ENCODE data around the gene ARL2BP.
"Not testable (repeated sequence)": the region's sequence is repeated elsewhere in the genome, so short reads cannot be mapped to it uniquely, and the experiment has no call there.

Gene ARL2BP

GRCh38 chr16:57244767-57245471, at the start of gene ARL2BP:
ARL2BP (plus strand) TSS chr16:57245259; CDS start chr16:57245368, 109 bp downstream.
- DNase-seq = peak; percentile 98

- DNase-seq = no peak
Measured at GRCh38 chr16:57196286-57196685, 48.8 kb upstream of the ARL2BP start.

GRCh38 chr16:57196753-57197152, 48.3 kb upstream of the ARL2BP start:
- no peak for DNase-seq

- not testable (repeated sequence) for DNase-seq
Measured at GRCh38 chr16:57200321-57200720, 44.7 kb upstream of the ARL2BP start.

- not testable (repeated sequence) for DNase-seq
Measured at GRCh38 chr16:57200926-57201325, 44.1 kb upstream of the ARL2BP start.

- no peak for DNase-seq
Measured at GRCh38 chr16:57202095-57202886, 42.8 kb upstream of the ARL2BP start.

GRCh38 chr16:57203451-57203850, 41.6 kb upstream of the ARL2BP start:
- no peak for DNase-seq

GRCh38 chr16:57204675-57205074, 40.4 kb upstream of the ARL2BP start:
- no peak for DNase-seq

GRCh38 chr16:57208926-57209325, 36.1 kb upstream of the ARL2BP start:
- no peak for DNase-seq

GRCh38 chr16:57209780-57210179, 35.3 kb upstream of the ARL2BP start:
- DNase-seq = no peak

GRCh38 chr16:57213462-57213861, 31.6 kb upstream of the ARL2BP start:
- no peak for DNase-seq

GRCh38 chr16:57216968-57217367, 28.1 kb upstream of the ARL2BP start:
- DNase-seq = no peak

- DNase-seq = no peak
Measured at GRCh38 chr16:57223057-57223456, 22.0 kb upstream of the ARL2BP start.

GRCh38 chr16:57224651-57225335, 20.3 kb upstream of the ARL2BP start:
- DNase-seq = no peak

- no peak for DNase-seq
Measured at GRCh38 chr16:57225978-57226377, 19.1 kb upstream of the ARL2BP start.

- DNase-seq = no peak
Measured at GRCh38 chr16:57226701-57227621, 18.1 kb upstream of the ARL2BP start.

- DNase-seq = no peak
Measured at GRCh38 chr16:57229079-57229478, 16.0 kb upstream of the ARL2BP start.

GRCh38 chr16:57231821-57232350, 13.2 kb upstream of the ARL2BP start:
- no peak for DNase-seq

GRCh38 chr16:57233944-57234706, 10.9 kb upstream of the ARL2BP start:
- no peak for DNase-seq

GRCh38 chr16:57234707-57235092, 10.4 kb upstream of the ARL2BP start:
- no peak for DNase-seq
